Ramos (cell line): ENCODE measurements around the gene CERS1.

Experiments used
- in situ Hi-C: fragments of 300-500 bp; cut with MboI; formaldehyde crosslinking; loops from one replicate; pipeline ENCODE4 v1.14.3; 2022; ENCODE audit warnings: low sequenced_read_pairs; ENCODE audit not compliant: unreplicated experiment

The CERS1 gene

GRCh38 chr19:18860302-18860700 is 35.7 kb downstream of the CERS1 start:
- in situ Hi-C loops, result no loop called here

GRCh38 chr19:18859676-18860301 is 36.2 kb downstream of the CERS1 start:
- in situ Hi-C loops, result loop anchor here (10.0 kb wide), 1 partner anchor 405 kb away; no protein-coding TSS in a partner anchor

GRCh38 chr19:18858906-18859646 is 36.9 kb downstream of the CERS1 start:
- in situ Hi-C loops, result loop anchor here (10.0 kb wide), 1 partner anchor 404 kb away; no protein-coding TSS in a partner anchor

GRCh38 chr19:18857223-18857622 is 38.7 kb downstream of the CERS1 start:
- in situ Hi-C loops, result loop anchor here (10.0 kb wide), 1 partner anchor 402 kb away; no protein-coding TSS in a partner anchor

- in situ Hi-C loops, result loop anchor here (10.0 kb wide), 1 partner anchor 402 kb away; no protein-coding TSS in a partner anchor
Measured at GRCh38 chr19:18856385-18857126, 39.4 kb downstream of the CERS1 start.

- in situ Hi-C loops, result loop anchor here (10.0 kb wide), 1 partner anchor 401 kb away; no protein-coding TSS in a partner anchor
Measured at GRCh38 chr19:18855647-18856384, 40.1 kb downstream of the CERS1 start.

GRCh38 chr19:18854982-18855381 is 41.0 kb downstream of the CERS1 start:
- in situ Hi-C loops, result loop anchor here (10.0 kb wide), 1 partner anchor 400 kb away; no protein-coding TSS in a partner anchor

GRCh38 chr19:18853755-18854427 is 42.1 kb downstream of the CERS1 start:
- in situ Hi-C loops, result loop anchor here (10.0 kb wide), 1 partner anchor 399 kb away; no protein-coding TSS in a partner anchor

GRCh38 chr19:18852648-18853047 is 43.3 kb downstream of the CERS1 start:
- in situ Hi-C loops, result loop anchor here (10.0 kb wide), 1 partner anchor 398 kb away; no protein-coding TSS in a partner anchor

- in situ Hi-C loops, result loop anchor here (10.0 kb wide), 1 partner anchor 397 kb away; no protein-coding TSS in a partner anchor
Measured at GRCh38 chr19:18851673-18852325, 44.2 kb downstream of the CERS1 start.

GRCh38 chr19:18850471-18851375 is 45.2 kb downstream of the CERS1 start:
- in situ Hi-C loops, result loop anchor here (10.0 kb wide), 1 partner anchor 396 kb away; no protein-coding TSS in a partner anchor

- in situ Hi-C loops, result loop anchor here (10.0 kb wide), 1 partner anchor 395 kb away; no protein-coding TSS in a partner anchor
Measured at GRCh38 chr19:18849838-18850400, 46.0 kb downstream of the CERS1 start.

GRCh38 chr19:18848878-18849661 is 46.9 kb downstream of the CERS1 start:
- in situ Hi-C loops, result no loop called here

- in situ Hi-C loops, result no loop called here
Measured at GRCh38 chr19:18847549-18848463, 48.2 kb downstream of the CERS1 start.

GRCh38 chr19:18846862-18847548 is 49.0 kb downstream of the CERS1 start:
- in situ Hi-C loops, result no loop called here
